HEK293 (cell line): ENCODE measurements around the gene LMOD1.

Experiments
- CTCF ChIA-PET: fragments of 350-600 bp; formaldehyde crosslinking; extraction: SDS; loops from one replicate; lab custom pipeline; 2021; ENCODE audit warnings: antibody characterized with exemption; lab: Yijun Ruan, JAX
- POLR2A ChIA-PET: fragments of 300-600 bp; formaldehyde crosslinking; extraction: SDS; loops from one replicate; lab custom pipeline; 2020; ENCODE audit warnings: antibody characterized with exemption, inconsistent platforms; lab: Yijun Ruan, JAX
- H3K27ac ChIP-seq: fragments of 200-500 bp; sonication (Bioruptor generic); 2 replicates; pipeline ENCODE4 v1.5.1; 2014; ENCODE audit warnings: low read depth, low read length, control low read depth, inconsistent platforms; ENCODE audit errors: extremely low read depth
- H3K36me3 ChIP-seq, 2 experiments: fragments of 200-500 bp in 1 of 2; sonication (Bioruptor generic) in 1 of 2; 1 replicate in 1 of 2; 2 replicates in 1 of 2; pipeline ENCODE4 v1.5.1; 2014 to 2017; ENCODE audit warnings: inconsistent platforms in 2 of 2, low read length in 2 of 2; ENCODE audit not compliant: control insufficient read depth in 2 of 2, insufficient read depth in 1 of 2
- H3K4me1 ChIP-seq: fragments of 200-500 bp; sonication (Bioruptor generic); 2 replicates; pipeline ENCODE4 v1.5.1; 2014; ENCODE audit warnings: mild to moderate bottlenecking, low read length, inconsistent platforms; ENCODE audit not compliant: control insufficient read depth, insufficient read depth
- H3K4me3 ChIP-seq: 2 replicates; pipeline ENCODE4 v1.5.1; 2011; ENCODE audit warnings: low read depth, mild to moderate bottlenecking, control low read depth, low read length, moderate library complexity
- H3K9me3 ChIP-seq: fragments of 200-500 bp; sonication (Bioruptor generic); 2 replicates; pipeline ENCODE4 v1.5.1; 2014; ENCODE audit warnings: low read depth, low read length, inconsistent platforms; ENCODE audit not compliant: control insufficient read depth, insufficient read depth
- CTCF ChIP-seq: fragments of 450-650 bp; formaldehyde crosslinking; IDR thresholded peaks from 2 replicates; pipeline ENCODE4 v1.5.1; 2016; ENCODE audit warnings: missing biosample characterization, missing genetic modification characterization
- GLIS1 ChIP-seq: fragments of 450-650 bp; formaldehyde crosslinking; IDR thresholded peaks from 2 replicates; pipeline ENCODE4 v1.5.1; 2016; ENCODE audit warnings: missing biosample characterization, missing genetic modification characterization
- INSM2 ChIP-seq: fragments of 450-650 bp; formaldehyde crosslinking; IDR thresholded peaks from 2 replicates; pipeline ENCODE4 v1.5.1; 2016; ENCODE audit warnings: missing biosample characterization, missing genetic modification characterization
- KLF17 ChIP-seq: fragments of 450-650 bp; formaldehyde crosslinking; IDR thresholded peaks from 2 replicates; pipeline ENCODE4 v1.5.1; 2016; ENCODE audit warnings: missing biosample characterization, missing genetic modification characterization
- MYNN ChIP-seq: fragments of 450-650 bp; formaldehyde crosslinking; IDR thresholded peaks from 2 replicates; pipeline ENCODE4 v1.5.1; 2016; ENCODE audit warnings: missing biosample characterization, missing genetic modification characterization, borderline replicate concordance
- SALL2 ChIP-seq: fragments of 450-650 bp; formaldehyde crosslinking; IDR thresholded peaks from 2 replicates; pipeline ENCODE4 v1.5.0; 2017; ENCODE audit warnings: missing biosample characterization, mild to moderate bottlenecking, missing genetic modification characterization, borderline replicate concordance
- TCF7L2 ChIP-seq: IDR thresholded peaks from 2 replicates; pipeline ENCODE4 v1.6.1; 2011; ENCODE audit warnings: low read depth, mild to moderate bottlenecking, inconsistent platforms, low read length, moderate library complexity, borderline replicate concordance
- ZBTB26 ChIP-seq: fragments of 450-650 bp; formaldehyde crosslinking; optimal IDR thresholded peaks from 2 replicates; pipeline ENCODE3; 2016; ENCODE audit warnings: missing biosample characterization, mild to moderate bottlenecking, missing genetic modification characterization
- ZBTB48 ChIP-seq: fragments of 450-650 bp; formaldehyde crosslinking; IDR thresholded peaks from 2 replicates; pipeline ENCODE4 v1.5.1; 2016; ENCODE audit warnings: missing biosample characterization, missing genetic modification characterization
- ZNF132 ChIP-seq: fragments of 450-650 bp; formaldehyde crosslinking; IDR thresholded peaks from 2 replicates; pipeline ENCODE4 v1.5.1; 2017; ENCODE audit warnings: missing biosample characterization, missing genetic modification characterization, borderline replicate concordance
- ZNF174 ChIP-seq: fragments of 450-650 bp; formaldehyde crosslinking; IDR thresholded peaks from 2 replicates; pipeline ENCODE4 v1.5.0; 2017; ENCODE audit warnings: missing biosample characterization, mild to moderate bottlenecking, missing genetic modification characterization
- ZNF19 ChIP-seq: fragments of 450-650 bp; formaldehyde crosslinking; IDR thresholded peaks from 2 replicates; pipeline ENCODE4; 2016; ENCODE audit warnings: missing biosample characterization, missing genetic modification characterization, low read depth
- ZNF202 ChIP-seq: fragments of 450-650 bp; formaldehyde crosslinking; IDR thresholded peaks from 2 replicates; pipeline ENCODE4 v1.5.1; 2016; ENCODE audit warnings: missing biosample characterization, missing genetic modification characterization, borderline replicate concordance
- ZNF266 ChIP-seq: fragments of 450-650 bp; formaldehyde crosslinking; IDR thresholded peaks from 2 replicates; pipeline ENCODE4 v1.5.1; 2016; ENCODE audit warnings: missing biosample characterization, missing genetic modification characterization, low read depth
- ZNF274 ChIP-seq, 2 experiments: fragments of 200-500 bp in 1 of 2; fragments of 450-650 bp in 1 of 2; sonication (Bioruptor generic) in 1 of 2; formaldehyde crosslinking in 1 of 2; IDR thresholded peaks; 2 replicates each; pipeline versions ENCODE4 v1.5.1 to v1.6.1; 2014 to 2016; ENCODE audit warnings: borderline replicate concordance in 1 of 2, inconsistent platforms in 1 of 2, low read length in 1 of 2, missing biosample characterization in 1 of 2, missing genetic modification characterization in 1 of 2
- ZNF366 ChIP-seq: fragments of 450-650 bp; formaldehyde crosslinking; conservative IDR thresholded peaks from 2 replicates; pipeline ENCODE4 v1.5.1; 2016; ENCODE audit warnings: missing biosample characterization, missing genetic modification characterization
- ZNF398 ChIP-seq: fragments of 450-650 bp; formaldehyde crosslinking; IDR thresholded peaks from 2 replicates; pipeline ENCODE4 v1.5.1; 2017; ENCODE audit warnings: missing biosample characterization, missing genetic modification characterization
- ZNF423 ChIP-seq: fragments of 450-650 bp; formaldehyde crosslinking; IDR thresholded peaks from 2 replicates; pipeline ENCODE4 v1.5.1; 2016; ENCODE audit warnings: missing biosample characterization, missing genetic modification characterization
- ZNF473 ChIP-seq: fragments of 450-650 bp; formaldehyde crosslinking; IDR thresholded peaks from 2 replicates; pipeline ENCODE4 v1.5.1; 2017; ENCODE audit warnings: missing biosample characterization, missing genetic modification characterization
- ZNF561 ChIP-seq: fragments of 450-650 bp; IDR thresholded peaks from 2 replicates; pipeline ENCODE4 v1.5.1; 2018; ENCODE audit warnings: missing biosample characterization, missing genetic modification characterization, borderline replicate concordance
- ZNF664 ChIP-seq: fragments of 450-650 bp; formaldehyde crosslinking; IDR thresholded peaks from 2 replicates; pipeline ENCODE4 v1.5.1; 2016; ENCODE audit warnings: missing biosample characterization, missing genetic modification characterization
- ZNF677 ChIP-seq: fragments of 450-650 bp; IDR thresholded peaks from 2 replicates; pipeline ENCODE4 v1.5.0; 2018; ENCODE audit warnings: missing biosample characterization, mild to moderate bottlenecking, missing genetic modification characterization, moderate library complexity
- ZSCAN23 ChIP-seq: fragments of 450-650 bp; formaldehyde crosslinking; IDR thresholded peaks from 2 replicates; pipeline ENCODE4 v1.5.1; 2016; ENCODE audit warnings: missing biosample characterization, missing genetic modification characterization
- ZXDB ChIP-seq: fragments of 450-650 bp; formaldehyde crosslinking; IDR thresholded peaks from 2 replicates; pipeline ENCODE4 v1.5.1; 2016; ENCODE audit warnings: missing biosample characterization, missing genetic modification characterization

The LMOD1 gene

GRCh38 chr1:201945863-201946223 is 505 bp downstream of the LMOD1 start (continued):
- TF ChIP-seq KLF17 (tag by site-specific recombination) (no peak), ZNF664 (tag by site-specific recombination) (no peak), TCF7L2 (no peak), SALL2 (tag by site-specific recombination) (no peak), ZBTB48 (tag by site-specific recombination) (no peak), ZNF266 (tag by site-specific recombination) (no peak), ZNF423 (tag by site-specific recombination) (no peak), INSM2 (tag by site-specific recombination) (no peak)

GRCh38 chr1:201945157-201945556 is 1.2 kb downstream of the LMOD1 start:
- TF ChIP-seq ZNF202 (tag by site-specific recombination), result no peak
- no peak for TF ChIP-seq ZNF366 (tag by site-specific recombination)
- TF ChIP-seq CTCF (tag by site-specific recombination), result peak; percentile 72
- TF ChIP-seq GLIS1, result peak; percentile 45; the same call in 1 of the 2 replicates
- TF ChIP-seq ZNF132 (tag by site-specific recombination), result no peak
- no peaks in the 10 kb centered on the region for H3K9me3 ChIP-seq
- H3K27ac ChIP-seq, result no peak overlapping the region
- no peaks in the 10 kb centered on the region for H3K36me3 ChIP-seq
- CTCF ChIA-PET, result interaction anchor here (0.6 to 2.9 kb wide), 12 partner anchors 11 to 540 kb away, joined by 3 to 31 read pairs (median 4); no protein-coding TSS in a partner anchor
- POLR2A ChIA-PET, result interaction anchor here (0.6 to 2.5 kb wide), 3 partner anchors 10 to 481 kb away, joined by 3 to 16 read pairs (median 5); partner anchors contain the start of gene TIMM17A
- no peak overlapping the region for H3K4me3 ChIP-seq
- H3K4me1 ChIP-seq, result no peaks in the 10 kb centered on the region

- H3K4me3 ChIP-seq, result no peak overlapping the region
- CTCF ChIA-PET, result interaction anchor here (1.3 to 2.9 kb wide), 5 partner anchors 11 to 49 kb away, joined by 3 to 31 read pairs (median 7); no protein-coding TSS in a partner anchor
- no peak overlapping the region for H3K27ac ChIP-seq
- TF ChIP-seq ZNF473 (tag by site-specific recombination), result no peak
- no peak for TF ChIP-seq ZNF561 (tag by site-specific recombination)
- TF ChIP-seq ZNF174, result no peak
- TF ChIP-seq MYNN (tag by site-specific recombination), result no peak
- no peak for TF ChIP-seq ZBTB26
- no peak for TF ChIP-seq ZNF677 (tag by site-specific recombination)
- TF ChIP-seq ZNF19, result no peak
- no peak for TF ChIP-seq ZNF274 (IDR thresholded peaks at IDR 0.05; ENCODE audit: low read length)
- no peak for TF ChIP-seq ZNF274 (tag by site-specific recombination; IDR thresholded peaks at IDR 0.05; ENCODE audit: borderline replicate concordance)
- TF ChIP-seq ZXDB (tag by site-specific recombination), result no peak
- TF ChIP-seq ZNF398 (tag by site-specific recombination), result no peak
- TF ChIP-seq ZSCAN23 (tag by site-specific recombination), result no peak
Measured at GRCh38 chr1:201944639-201945038, 1.7 kb downstream of the LMOD1 start.

More at GRCh38 chr1:201944639-201945038, 1.7 kb downstream of the LMOD1 start:
- POLR2A ChIA-PET, result no interaction called here
- Histone ChIP-seq H3K9me3 (no peaks in the 10 kb centered on the region), H3K36me3 (no peaks in the 10 kb centered on the region), H3K4me1 (no peaks in the 10 kb centered on the region)
